HepG2 (cell line): ENCODE measurements around the gene SH2D3C. TPM values are rescaled to one million over a fixed set of nuclear protein-coding genes. Genes with fewer than 3 reads are reported as not detected.
A peak's percentile ranks its signal among the peaks of the same experiment; 100 is the strongest.

Source experiments
- ELF1 ChIP-seq: sonication (generic); formaldehyde crosslinking; IDR thresholded peaks from 2 replicates; pipeline ENCODE4 v1.4.0; 2020; ENCODE audit warnings: missing genetic modification reagents
- ELF3 ChIP-seq: IDR thresholded peaks from 2 replicates; pipeline ENCODE4 v1.6.1; 2016; ENCODE audit warnings: missing genetic modification reagents, missing compliant biosample characterization
- GABPB1 ChIP-seq: IDR thresholded peaks from 2 replicates; pipeline ENCODE4 v1.6.1; 2016; ENCODE audit warnings: mild to moderate bottlenecking, missing genetic modification reagents, moderate library complexity, missing compliant biosample characterization
- IRF2 ChIP-seq: IDR thresholded peaks from 2 replicates; pipeline ENCODE4 v1.6.1; 2018; ENCODE audit warnings: missing genetic modification reagents, missing compliant biosample characterization
- KAT7 ChIP-seq: IDR thresholded peaks from 2 replicates; pipeline ENCODE4 v1.6.1; 2018; ENCODE audit warnings: borderline replicate concordance, missing compliant biosample characterization
- KDM1A ChIP-seq: IDR thresholded peaks from 2 replicates; pipeline ENCODE4 v1.6.1; 2016; ENCODE audit warnings: missing compliant biosample characterization
- MIER2 ChIP-seq: IDR thresholded peaks from 2 replicates; pipeline ENCODE4 v1.6.1; 2016; ENCODE audit warnings: missing biosample characterization, missing genetic modification reagents
- MXD1 ChIP-seq: sonication (generic); formaldehyde crosslinking; IDR thresholded peaks from 2 replicates; pipeline ENCODE4 v1.4.0; 2020; ENCODE audit warnings: mild to moderate bottlenecking, missing genetic modification reagents
- SAFB2 ChIP-seq: sonication (generic); formaldehyde crosslinking; IDR thresholded peaks from 2 replicates; pipeline ENCODE4 v1.5.1; 2020; ENCODE audit warnings: missing genetic modification reagents, low read depth, mild to moderate bottlenecking, borderline replicate concordance
- SIX1 ChIP-seq: sonication (generic); formaldehyde crosslinking; IDR thresholded peaks from 2 replicates; pipeline ENCODE4 v1.4.0; 2020; ENCODE audit warnings: missing genetic modification reagents, borderline replicate concordance
- SOX6 ChIP-seq, 2 experiments: fragments of 450-650 bp in 1 of 2; sonication (generic) in 1 of 2; formaldehyde crosslinking in 1 of 2; IDR thresholded peaks; 2 replicates each; pipeline versions ENCODE4 v1.4.0 to v1.6.1; 2017 to 2020; ENCODE audit warnings: antibody characterized with exemption in 1 of 2, mild to moderate bottlenecking in 1 of 2, missing genetic modification reagents in 1 of 2
- STAT6 ChIP-seq: sonication (generic); formaldehyde crosslinking; IDR thresholded peaks from 2 replicates; pipeline ENCODE4 v1.4.0; 2020; ENCODE audit warnings: missing genetic modification reagents, mild to moderate bottlenecking, borderline replicate concordance
- TERF1 ChIP-seq: sonication (generic); formaldehyde crosslinking; IDR thresholded peaks from 2 replicates; pipeline ENCODE4 v1.8.0; 2022; ENCODE audit warnings: mild to moderate bottlenecking, missing genetic modification reagents, moderate library complexity
- UBTF ChIP-seq: sonication (generic); formaldehyde crosslinking; IDR thresholded peaks from 2 replicates; pipeline ENCODE4 v1.4.0; 2020; ENCODE audit warnings: mild to moderate bottlenecking, missing genetic modification reagents
- ZFP90 ChIP-seq: sonication (generic); formaldehyde crosslinking; IDR thresholded peaks from 2 replicates; pipeline ENCODE4 v1.8.0; 2022; ENCODE audit warnings: missing genetic modification reagents, mild to moderate bottlenecking, inconsistent platforms, borderline replicate concordance
- ZFX ChIP-seq: sonication (generic); formaldehyde crosslinking; IDR thresholded peaks from 2 replicates; pipeline ENCODE4 v1.4.0; 2020; ENCODE audit warnings: mild to moderate bottlenecking, low read depth, missing genetic modification reagents, moderate library complexity
- ZFY ChIP-seq: sonication (generic); formaldehyde crosslinking; IDR thresholded peaks from 2 replicates; pipeline ENCODE4 v1.4.0; 2020; ENCODE audit warnings: missing genetic modification reagents
- ZNF329 ChIP-seq: sonication (generic); formaldehyde crosslinking; IDR thresholded peaks from 2 replicates; pipeline ENCODE4 v1.9.0; 2021; ENCODE audit warnings: low read depth, mild to moderate bottlenecking, missing genetic modification reagents
- ZNF331 ChIP-seq: sonication (generic); formaldehyde crosslinking; IDR thresholded peaks from 2 replicates; pipeline ENCODE4 v1.4.0; 2020; ENCODE audit warnings: missing genetic modification reagents
- ZNF430 ChIP-seq: sonication (generic); formaldehyde crosslinking; IDR thresholded peaks from 2 replicates; pipeline ENCODE4 v1.9.0; 2021; ENCODE audit warnings: mild to moderate bottlenecking, missing genetic modification reagents
- ZNF652 ChIP-seq: IDR thresholded peaks from 2 replicates; pipeline ENCODE4 v1.6.1; 2016; ENCODE audit warnings: low read depth, borderline replicate concordance
- ZNF660 ChIP-seq: sonication (generic); formaldehyde crosslinking; IDR thresholded peaks from 2 replicates; pipeline ENCODE4 v1.5.1; 2020; ENCODE audit warnings: mild to moderate bottlenecking, low read depth, missing genetic modification reagents, borderline replicate concordance
- ZNF782 ChIP-seq: sonication (generic); formaldehyde crosslinking; IDR thresholded peaks from 2 replicates; pipeline ENCODE4 v1.4.0; 2020; ENCODE audit warnings: missing genetic modification reagents, mild to moderate bottlenecking, borderline replicate concordance
- ZSCAN20 ChIP-seq: sonication (generic); formaldehyde crosslinking; IDR thresholded peaks from 2 replicates; pipeline ENCODE4 v1.4.0; 2020; ENCODE audit warnings: missing genetic modification reagents, mild to moderate bottlenecking, borderline replicate concordance
- polyA plus RNA-seq, 8 experiments: library from polyadenylated mRNA; depleted of rRNA in 3 of 8; stranded (reverse) in 7 of 8; unstranded in 1 of 8; fragments of >200 nt; fragmentation: Illumina TruSeq in 4 of 8; extraction: Trizol in 4 of 8; gene quantifications; 2 replicates each; pipeline versions ENCODE4 v1.2.1 to v1.2.3, GENCODE V29; 2011 to 2016; ENCODE audit warnings: low read depth in 4 of 8, missing spikeins in 1 of 8, mixed read lengths in 1 of 8; ENCODE audit not compliant: insufficient read depth in 1 of 8
- total RNA-seq, 5 experiments: library from RNA; depleted of rRNA; stranded (reverse); fragments of >200 nt; fragmentation: Illumina TruSeq; extraction: Trizol; gene quantifications; 2 replicates each; pipeline ENCODE4 v1.2.3, GENCODE V29; 2016; ENCODE audit warnings: low read depth in 1 of 5

The SH2D3C gene
- total and polyA plus RNA-seq, 2 of the 13 experiments (the other 11 are each of a cell fraction or from before 2014, with no cell fraction given): not detected

GRCh38 chr9:127729522-127730256 lies 48.8 kb downstream of the SH2D3C start (continued):
- no peak for TF ChIP-seq SAFB2
- no peak for TF ChIP-seq TERF1 (CRISPR knock-in tag)
- TF ChIP-seq ZNF430 (CRISPR knock-in tag): 0 out of 2 replicates have a peak, but pooled peaks have one; percentile 24
- 0 out of 2 replicates have a peak, but pooled peaks have one; percentile 38 for TF ChIP-seq ELF3 (CRISPR knock-in tag)
- no peak for TF ChIP-seq ZFP90 (CRISPR knock-in tag)
- TF ChIP-seq KAT7 (CRISPR knock-in tag): no peak
- no peak for TF ChIP-seq SOX6 (IDR thresholded peaks at IDR 0.05)
- peak; percentile 33; the same call in 1 of the 2 replicates for TF ChIP-seq SOX6 (CRISPR knock-in tag; IDR thresholded peaks at IDR 0.05)
- TF ChIP-seq KDM1A: no peak
- 0 out of 2 replicates have a peak, but pooled peaks have one; percentile 29 for TF ChIP-seq MXD1
- TF ChIP-seq ZNF329 (CRISPR knock-in tag): no peak
- peak; percentile 77 for TF ChIP-seq ZFX (CRISPR knock-in tag)
- no peak for TF ChIP-seq ZNF660 (CRISPR knock-in tag)
- no peak for TF ChIP-seq ZNF652 (CRISPR knock-in tag)
- peak; percentile 40; the same call in 1 of the 2 replicates for TF ChIP-seq GABPB1 (CRISPR knock-in tag)
- no peak for TF ChIP-seq SIX1 (CRISPR knock-in tag)
- 0 out of 2 replicates have a peak, but pooled peaks have one; percentile 17 for TF ChIP-seq ZNF331 (CRISPR knock-in tag)
- no peak for TF ChIP-seq ZNF782 (CRISPR knock-in tag)
- TF ChIP-seq ZSCAN20 (CRISPR knock-in tag): 0 out of 2 replicates have a peak, but pooled peaks have one; percentile 46
- no peak for TF ChIP-seq STAT6 (CRISPR knock-in tag)
- TF ChIP-seq ELF1 (CRISPR knock-in tag): no peak
- peak; percentile 71 for TF ChIP-seq ZFY (CRISPR knock-in tag)
- peak; percentile 85 for TF ChIP-seq UBTF (CRISPR knock-in tag)
- no peak for TF ChIP-seq IRF2
- TF ChIP-seq MIER2 (CRISPR knock-in tag): no peak
